ENCODE results near the gene NR6A1. TPM values are rescaled to one million over a fixed set of nuclear protein-coding genes. Genes with fewer than 3 reads are reported as not detected.

NR6A1 gene
- total and polyA plus RNA-seq, 10 donors, result 0.14 to 3.7 (median 1.9) TPM

DNA sequence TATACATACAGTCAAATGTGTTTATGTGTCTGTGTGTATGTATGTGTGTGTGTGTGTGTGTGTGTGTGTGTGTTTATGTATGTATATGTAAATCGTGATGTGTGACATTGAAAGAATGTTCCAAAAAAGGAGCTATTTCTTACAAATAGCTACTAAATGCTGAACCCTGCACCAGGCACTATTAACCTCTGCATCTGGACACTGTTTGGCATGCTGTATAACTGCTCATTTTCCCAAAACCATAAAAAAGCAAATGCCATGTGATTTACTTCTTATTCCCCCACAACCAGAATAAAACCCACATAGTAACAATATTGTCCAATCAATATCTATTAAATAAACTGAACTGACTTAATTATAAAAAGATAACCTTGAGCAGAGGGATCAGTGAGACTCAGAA is 91.1 kb downstream of the NR6A1 start:
- intact Hi-C loops (cut with DNase I; ENCODE audit: low total_unique reads), result no loop called here
- H3K36me3 ChIP-seq, result no peaks in the 10 kb centered on the region
- TF ChIP-seq POLR2A (IDR thresholded peaks at IDR 0.05) (no peak), POLR2AphosphoS5 (IDR thresholded peaks at IDR 0.05) (no peak)
- TF ChIP-seq, protein P1, sequence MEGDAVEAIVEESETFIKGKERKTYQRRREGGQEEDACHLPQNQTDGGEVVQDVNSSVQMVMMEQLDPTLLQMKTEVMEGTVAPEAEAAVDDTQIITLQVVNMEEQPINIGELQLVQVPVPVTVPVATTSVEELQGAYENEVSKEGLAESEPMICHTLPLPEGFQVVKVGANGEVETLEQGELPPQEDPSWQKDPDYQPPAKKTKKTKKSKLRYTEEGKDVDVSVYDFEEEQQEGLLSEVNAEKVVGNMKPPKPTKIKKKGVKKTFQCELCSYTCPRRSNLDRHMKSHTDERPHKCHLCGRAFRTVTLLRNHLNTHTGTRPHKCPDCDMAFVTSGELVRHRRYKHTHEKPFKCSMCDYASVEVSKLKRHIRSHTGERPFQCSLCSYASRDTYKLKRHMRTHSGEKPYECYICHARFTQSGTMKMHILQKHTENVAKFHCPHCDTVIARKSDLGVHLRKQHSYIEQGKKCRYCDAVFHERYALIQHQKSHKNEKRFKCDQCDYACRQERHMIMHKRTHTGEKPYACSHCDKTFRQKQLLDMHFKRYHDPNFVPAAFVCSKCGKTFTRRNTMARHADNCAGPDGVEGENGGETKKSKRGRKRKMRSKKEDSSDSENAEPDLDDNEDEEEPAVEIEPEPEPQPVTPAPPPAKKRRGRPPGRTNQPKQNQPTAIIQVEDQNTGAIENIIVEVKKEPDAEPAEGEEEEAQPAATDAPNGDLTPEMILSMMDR (IDR thresholded peaks at IDR 0.05 in 8 of 11, conservative IDR thresholded peaks at IDR 0.05 in 3 of 11), result no peak
- H3K27me3 ChIP-seq (replicated peaks in 1 of 7), result no peaks in the 10 kb centered on the region
- no peak overlapping the region for H3K4me3 ChIP-seq
- no peak overlapping the region for H3K27ac ChIP-seq
- 83 to 89% (median 84%) methylated on average over 1 of the region's 1 CpG for WGBS, 5 donors
- H3K9me3 ChIP-seq, result no peaks in the 10 kb centered on the region
- no peaks in the 10 kb centered on the region for H3K4me1 ChIP-seq
- no peak for DNase-seq

DNA sequence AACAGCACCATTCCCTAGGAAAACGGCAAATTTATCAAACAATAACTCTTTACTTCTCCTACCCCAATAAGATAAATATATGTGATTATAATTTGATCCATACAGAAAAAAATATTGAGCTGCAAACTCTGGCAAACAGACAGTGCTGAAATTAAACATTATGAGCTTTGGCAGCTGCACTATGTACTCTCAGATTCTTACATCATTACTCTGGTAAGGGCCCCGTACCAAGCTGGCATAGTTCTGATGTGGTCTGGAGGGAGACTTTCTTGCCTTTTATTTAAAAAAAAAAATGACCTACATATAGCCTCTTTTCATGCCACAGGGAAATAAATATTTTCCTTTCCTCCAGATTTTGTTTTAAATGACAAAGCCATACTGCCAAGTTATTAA is 95.0 kb downstream of the NR6A1 start:
- DNase-seq, result no peak
- 77 to 91% (median 87%) methylated on average over 2 of the region's 2 CpGs for WGBS, 5 donors
- intact Hi-C loops (cut with DNase I; ENCODE audit: low total_unique reads), result no loop called here

DNA sequence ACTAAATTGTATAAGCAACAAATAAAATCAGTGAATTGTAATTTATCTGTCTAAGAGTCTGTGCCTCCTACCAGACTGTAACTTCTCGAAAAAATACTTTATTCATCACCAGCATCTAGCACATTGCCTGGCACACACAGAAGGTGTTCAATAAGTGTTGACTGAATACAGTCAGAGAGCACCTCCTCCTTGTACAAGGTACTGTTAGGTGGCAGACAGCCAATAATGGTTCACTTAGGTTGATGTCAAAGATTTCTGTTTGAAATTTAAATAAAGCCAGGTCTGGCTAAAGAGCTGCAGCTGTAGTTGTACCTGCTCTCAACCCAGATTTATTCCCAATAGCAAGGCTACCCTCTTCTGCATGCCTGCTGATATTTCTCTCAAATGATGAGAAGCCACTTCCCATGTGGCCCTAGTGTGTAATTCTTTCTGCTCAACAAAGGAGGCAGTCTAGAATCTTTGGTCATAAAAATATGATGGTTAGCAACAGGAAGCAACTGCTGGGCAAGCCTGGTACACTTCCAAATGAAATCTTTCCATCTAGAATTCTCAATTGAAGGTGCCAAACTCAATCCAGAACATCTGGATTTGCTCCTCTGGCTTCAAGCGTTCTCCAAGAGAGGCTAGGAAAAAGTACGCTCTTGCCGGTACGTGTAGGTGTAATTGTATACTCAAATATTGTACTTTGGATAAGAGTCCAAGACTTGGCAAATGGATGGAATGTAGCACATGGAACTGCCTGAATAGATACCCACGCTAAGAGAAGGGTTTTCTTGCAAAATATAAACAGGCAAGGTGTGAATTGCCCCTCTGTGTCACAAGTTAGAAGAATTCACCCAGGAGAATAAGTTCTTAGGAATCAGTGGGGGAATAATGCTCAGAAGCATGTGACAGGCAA is 95.6 kb downstream of the NR6A1 start:
- no peaks in the 10 kb centered on the region for H3K9me3 ChIP-seq
- 85 to 99% (median 87%) methylated on average over 6 of the region's 6 CpGs for WGBS, 5 donors
- TF ChIP-seq, protein P1 (IDR thresholded peaks at IDR 0.05 in 8 of 11, conservative IDR thresholded peaks at IDR 0.05 in 3 of 11), result no peak
- TF ChIP-seq POLR2A (IDR thresholded peaks at IDR 0.05) (no peak), POLR2AphosphoS5 (IDR thresholded peaks at IDR 0.05) (no peak)
- H3K36me3 ChIP-seq, result no peaks in the 10 kb centered on the region
- H3K27me3 ChIP-seq (replicated peaks in 1 of 7), result no peaks in the 10 kb centered on the region
- H3K4me3 ChIP-seq, result no peak overlapping the region
- no peak overlapping the region for H3K27ac ChIP-seq
- intact Hi-C loops (cut with DNase I; ENCODE audit: low total_unique reads), result no loop called here
- DNase-seq, result no peak
- H3K4me1 ChIP-seq, result peaks cover 0 to 5% (median 0%) of the 10 kb centered on the region in 6 donors

More for the DNA sequence above, 95.0 kb downstream of the NR6A1 start:
- TF ChIP-seq POLR2A (IDR thresholded peaks at IDR 0.05), result no peak
- TF ChIP-seq, protein P1 (IDR thresholded peaks at IDR 0.05 in 8 of 11, conservative IDR thresholded peaks at IDR 0.05 in 3 of 11), result no peak
- no peak for TF ChIP-seq POLR2AphosphoS5 (IDR thresholded peaks at IDR 0.05)
- Histone ChIP-seq H3K36me3 (no peaks in the 10 kb centered on the region), H3K27ac (no peak overlapping the region), H3K4me3 (no peak overlapping the region), H3K4me1 (peaks cover 0 to 5% (median 0%) of the 10 kb centered on the region in 6 donors), H3K9me3 (no peaks in the 10 kb centered on the region), H3K27me3 (replicated peaks in 1 of 7) (no peaks in the 10 kb centered on the region)

DNA sequence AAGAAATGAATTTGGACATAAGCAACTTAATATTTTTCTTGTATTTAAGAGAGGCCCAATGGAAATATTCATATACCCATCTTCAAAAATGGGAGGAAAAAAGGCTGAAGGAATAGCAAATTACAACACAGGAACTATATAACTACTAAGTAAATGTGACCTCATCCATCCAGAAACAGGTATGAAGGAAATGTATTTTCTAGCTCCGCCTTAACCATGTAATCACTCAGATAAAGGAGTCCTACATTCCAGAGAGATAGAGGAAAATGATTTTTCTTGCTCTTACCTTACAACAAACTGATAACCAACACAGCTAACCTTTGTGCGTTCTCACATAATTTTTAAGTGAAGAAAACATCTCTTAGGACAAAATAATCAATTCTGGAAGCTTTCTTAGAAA is 96.5 kb downstream of the NR6A1 start:
- H3K9me3 ChIP-seq, result no peaks in the 10 kb centered on the region
- H3K27ac ChIP-seq, result no peak overlapping the region
- no peak for TF ChIP-seq POLR2A (IDR thresholded peaks at IDR 0.05)
- no peak for TF ChIP-seq POLR2AphosphoS5 (IDR thresholded peaks at IDR 0.05)
- TF ChIP-seq, protein P1 (IDR thresholded peaks at IDR 0.05 in 8 of 11, conservative IDR thresholded peaks at IDR 0.05 in 3 of 11), result no peak
- H3K27me3 ChIP-seq (replicated peaks in 1 of 7), result no peaks in the 10 kb centered on the region
- peaks cover 0 to 5% (median 0%) of the 10 kb centered on the region in 6 donors for H3K4me1 ChIP-seq
- no peak for DNase-seq
- no peaks in the 10 kb centered on the region for H3K36me3 ChIP-seq
- WGBS, 5 donors, result 91 to 99% (median 94%) methylated on average over 2 of the region's 2 CpGs
- intact Hi-C loops (cut with DNase I; ENCODE audit: low total_unique reads), result no loop called here
- no peak overlapping the region for H3K4me3 ChIP-seq
